Muscle of back (tissue), 11 donors: Measurements from ENCODE around the gene PRG3. TPM values are rescaled to one million over a fixed set of nuclear protein-coding genes. Genes with fewer than 3 reads are reported as not detected.
"Not testable (repeated sequence)": the region's sequence is repeated elsewhere in the genome, so short reads cannot be mapped to it uniquely, and the experiment has no call there.

Source experiments
- DNase-seq, 3 donors: peaks; one replicate each; pipeline versions ENCODE4 v3.0.0 to v3.0.0-alpha.2; 2013
- polyA plus RNA-seq, 10 donors: library from polyadenylated mRNA; unstranded; fragments of 120-200 nt; gene quantifications; one replicate each; pipeline ENCODE4 v1.2.1, GENCODE V29; 2013; ENCODE audit not compliant: insufficient read length in 10 of 10

PRG3 gene
- polyA plus RNA-seq, 10 donors = 0.33 to 1.3 (median 0.48) TPM; not detected in 6

GRCh38 chr11:57409321-57410100 lies 28.6 kb upstream of the PRG3 start:
- DNase-seq = no peak

- DNase-seq = no peak
Measured at GRCh38 chr11:57408771-57409170, 27.8 kb upstream of the PRG3 start.

DNA sequence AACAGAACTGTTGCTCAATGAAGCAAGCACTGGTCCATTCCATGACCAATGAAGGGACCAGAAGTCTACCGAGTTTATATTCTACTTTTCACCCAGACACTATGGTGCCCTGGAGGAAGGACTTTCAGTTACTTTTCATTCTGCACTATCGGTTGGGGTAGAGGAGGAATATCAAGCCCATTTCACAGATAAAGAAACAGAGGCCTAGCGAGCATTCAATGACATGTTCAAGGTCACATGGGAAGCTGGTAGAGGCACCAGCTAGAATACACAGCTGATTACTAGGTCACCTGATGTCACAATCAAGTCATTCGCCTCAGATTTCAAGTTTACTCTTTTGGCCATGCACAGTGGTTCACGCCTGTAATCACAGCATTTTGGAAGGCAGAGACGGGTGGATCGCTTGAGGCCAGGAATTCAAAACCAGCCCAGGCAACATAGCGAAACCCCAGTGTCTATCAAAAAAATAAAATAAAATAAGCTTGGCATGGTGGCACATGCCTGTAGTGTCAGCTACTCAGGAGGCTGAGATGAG lies 27.1 kb upstream of the PRG3 start:
- DNase-seq = no peak

DNA sequence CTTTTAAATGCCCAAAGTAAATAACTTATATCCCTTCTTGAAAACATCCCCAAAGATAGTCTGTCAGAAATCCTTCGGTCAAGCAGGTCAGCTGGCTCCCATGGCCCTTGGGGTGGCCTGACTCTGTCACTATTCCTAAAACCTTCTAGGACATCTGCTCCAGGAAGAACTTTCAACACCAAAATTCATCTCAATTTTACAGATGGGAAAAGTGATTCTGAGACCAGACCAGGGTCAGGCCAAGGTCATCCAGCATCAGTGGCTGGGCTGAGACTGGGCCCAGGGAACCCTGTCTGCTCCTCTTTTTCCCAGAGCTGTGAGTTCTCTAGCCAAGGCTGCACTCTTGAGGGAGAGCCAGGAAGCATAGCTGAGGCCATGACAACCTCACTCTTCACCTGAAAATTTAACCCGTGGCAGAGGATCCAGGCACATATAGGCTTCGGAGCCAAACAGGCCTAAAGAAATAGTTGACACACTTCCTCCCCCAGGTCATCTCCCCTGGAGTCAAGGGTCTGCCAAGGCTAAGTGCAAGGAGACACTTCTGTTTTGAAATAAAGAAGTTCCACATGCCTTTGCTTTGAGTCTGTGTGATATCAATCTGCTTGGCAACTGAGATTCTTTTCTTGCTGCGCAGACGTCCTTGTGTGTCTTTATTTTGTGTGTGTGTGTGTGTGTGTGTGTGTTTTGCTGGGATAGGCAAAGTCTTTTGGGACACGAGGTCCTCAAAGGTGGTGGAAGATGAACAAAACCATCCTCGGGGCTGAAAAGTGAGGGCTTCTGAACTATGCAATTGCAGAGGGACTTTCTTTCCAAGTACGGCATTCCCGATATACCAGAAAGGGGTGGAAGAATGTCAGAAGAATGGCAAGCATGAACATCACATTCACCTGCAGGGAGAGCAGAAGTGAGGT lies 26.3 kb upstream of the PRG3 start:
- peak in 1 of 3 donors; percentile 63 for DNase-seq

- peak in 1 of 3 donors; percentile 39 for DNase-seq
Measured at GRCh38 chr11:57406337-57406904, 25.5 kb upstream of the PRG3 start.

DNA sequence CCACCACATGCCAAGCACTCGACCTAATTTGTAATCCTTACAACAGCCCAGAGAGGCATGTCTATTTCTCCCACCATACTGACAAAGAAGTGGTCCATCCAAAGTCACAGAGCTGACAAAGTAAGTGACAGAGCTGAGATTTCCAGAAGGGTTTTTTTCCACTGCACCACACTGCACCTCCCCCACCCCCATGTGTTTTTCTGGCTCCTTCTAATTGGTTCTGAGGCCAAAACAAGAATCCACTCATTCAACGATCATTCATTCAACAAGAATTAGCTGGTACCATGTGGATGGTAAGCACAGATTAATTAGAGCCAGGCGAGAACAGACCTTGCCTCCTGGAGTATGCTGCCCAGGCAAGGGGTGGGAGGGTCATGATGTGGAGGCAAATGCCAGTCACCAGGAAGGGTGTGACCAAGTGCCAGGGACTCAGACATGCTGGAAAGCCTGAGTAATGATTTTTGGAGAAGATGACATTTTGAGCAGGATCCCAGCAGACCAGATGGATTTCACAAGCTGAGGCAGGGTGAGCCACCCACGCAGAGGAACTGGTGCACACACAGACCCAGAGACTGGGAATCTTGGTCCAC lies 24.4 kb upstream of the PRG3 start:
- DNase-seq = no peak

DNA sequence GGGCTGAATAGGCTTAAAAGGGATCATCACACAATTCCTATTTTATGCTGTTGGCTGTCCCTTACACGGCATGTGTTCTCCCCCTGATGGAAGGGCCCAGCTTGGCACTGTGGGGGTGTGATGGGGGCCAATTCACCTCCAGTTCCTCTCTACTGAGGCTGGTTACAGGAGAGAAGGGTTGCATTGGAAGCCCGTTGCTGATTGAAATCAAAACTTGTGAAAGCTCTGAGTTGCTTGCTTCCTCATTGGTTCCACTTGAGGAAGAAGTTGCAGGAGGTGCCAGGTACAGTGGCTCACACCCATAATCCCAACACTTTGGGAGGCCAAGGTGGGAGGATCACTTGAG lies 22.8 kb upstream of the PRG3 start:
- DNase-seq = no peak

- not testable (repeated sequence) for DNase-seq
Measured at GRCh38 chr11:57403003-57403801, 22.3 kb upstream of the PRG3 start.

GRCh38 chr11:57402188-57403002 lies 21.4 kb upstream of the PRG3 start:
- DNase-seq = no peak

DNA sequence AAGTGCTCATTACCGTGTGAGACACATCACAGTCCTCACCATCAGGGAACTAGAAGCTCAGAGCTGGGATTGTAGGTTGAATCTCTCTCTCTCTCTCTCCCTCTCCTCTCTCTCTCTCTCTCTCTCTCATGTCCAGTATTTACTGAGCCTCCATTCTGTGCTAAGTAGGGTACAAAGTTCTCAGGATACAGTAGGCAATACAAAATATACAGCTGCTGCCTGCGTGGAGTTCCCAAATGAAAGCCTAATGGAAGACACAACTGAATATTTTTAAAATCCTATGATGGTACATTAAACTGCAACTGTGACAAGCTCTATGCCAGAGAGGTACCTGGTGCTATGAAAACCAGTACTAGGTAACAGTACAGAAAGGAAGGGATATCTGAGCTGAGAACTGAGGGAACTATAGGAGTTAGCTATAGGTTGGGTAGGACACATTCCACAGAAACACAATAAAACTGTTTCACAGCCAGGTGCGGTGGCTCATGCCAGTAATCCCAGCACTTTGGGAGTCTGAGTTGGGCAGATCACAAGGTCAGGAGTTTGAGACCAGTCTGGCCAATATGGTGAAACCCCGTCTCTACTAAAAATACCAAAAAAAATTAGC lies 19.1 kb upstream of the PRG3 start:
- no peak for DNase-seq

DNA sequence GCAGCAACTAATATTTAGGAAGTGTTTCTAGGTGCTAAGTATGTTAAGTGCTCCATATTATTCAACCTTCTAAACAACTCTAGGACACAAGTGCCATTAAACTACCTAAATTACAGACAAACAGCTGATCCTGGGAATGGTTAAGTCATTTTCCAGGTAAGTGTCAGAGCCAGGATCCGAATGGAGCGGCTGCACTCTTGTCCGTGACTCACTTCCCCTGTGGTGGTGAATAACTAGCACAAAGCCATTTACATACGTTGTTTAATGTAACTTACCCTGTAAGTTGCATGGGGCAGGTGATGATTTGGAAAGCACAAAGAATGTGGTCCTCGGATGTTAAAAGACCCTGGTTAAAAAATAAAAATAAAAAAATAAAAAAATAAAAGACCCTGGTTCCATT lies 18.3 kb upstream of the PRG3 start:
- no peak for DNase-seq

DNA sequence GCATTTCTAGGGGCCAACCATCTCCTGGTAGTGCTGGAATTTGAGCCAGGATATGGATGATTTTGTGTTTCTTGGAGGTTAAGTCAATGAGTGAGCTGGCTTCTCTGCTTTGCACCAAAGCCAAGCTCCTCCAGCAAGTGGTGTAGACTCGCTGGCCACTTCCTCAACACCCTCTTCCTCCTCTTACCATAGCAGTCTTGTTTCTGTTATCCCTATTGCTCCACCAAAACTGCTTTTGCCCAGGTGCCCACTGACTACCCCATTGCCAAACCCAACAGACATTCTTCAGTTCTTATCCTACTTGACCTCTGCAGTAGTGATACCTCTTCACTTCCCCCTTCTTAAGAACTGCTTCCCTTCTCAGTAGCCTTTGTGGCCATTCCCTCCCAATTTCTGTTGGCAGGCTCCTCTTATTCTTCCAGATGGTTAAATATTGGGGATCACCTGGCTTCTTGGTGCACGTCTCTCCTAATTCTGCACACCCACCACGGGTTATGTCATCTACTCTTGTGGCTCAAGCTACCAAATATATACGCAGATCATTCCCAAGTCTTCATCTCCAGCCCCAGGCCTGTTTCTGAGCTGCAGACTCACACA lies 16.5 kb upstream of the PRG3 start:
- DNase-seq = no peak

- no peak for DNase-seq
Measured at GRCh38 chr11:57396744-57397143, 15.8 kb upstream of the PRG3 start.

DNA sequence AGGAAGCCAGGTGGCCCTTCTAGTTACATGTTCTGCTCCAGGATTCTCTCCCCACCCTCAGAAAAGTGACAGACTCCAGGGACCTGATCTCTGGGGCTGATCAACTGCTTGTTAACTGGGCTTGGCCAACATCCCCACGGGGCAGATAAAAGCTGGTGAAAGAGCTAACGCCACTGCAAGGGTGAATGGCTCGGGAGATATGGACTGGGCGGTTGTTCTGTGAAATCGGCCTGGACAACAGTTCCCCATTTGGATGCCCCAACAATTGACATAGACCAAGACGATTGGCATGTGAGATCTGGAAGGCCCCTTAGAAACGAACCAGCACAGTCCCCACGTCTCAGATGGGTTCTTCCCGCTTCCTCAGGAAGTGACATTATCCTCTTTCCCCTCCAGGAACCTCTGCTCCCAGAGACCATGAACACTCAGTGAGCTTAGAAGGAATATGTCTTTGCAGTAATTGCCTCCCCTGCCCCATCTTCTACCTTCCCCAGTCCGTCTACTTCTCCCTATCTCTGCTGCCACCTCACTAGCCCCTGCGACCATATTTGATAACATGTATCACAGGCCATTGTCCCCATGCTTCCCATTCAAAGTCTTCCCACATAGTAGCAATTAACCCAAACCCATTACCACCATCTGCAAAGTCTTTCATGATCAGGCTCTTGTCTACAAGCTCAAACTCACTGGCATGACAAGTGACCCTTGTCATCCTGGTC lies 15.1 kb upstream of the PRG3 start:
- DNase-seq = no peak

DNA sequence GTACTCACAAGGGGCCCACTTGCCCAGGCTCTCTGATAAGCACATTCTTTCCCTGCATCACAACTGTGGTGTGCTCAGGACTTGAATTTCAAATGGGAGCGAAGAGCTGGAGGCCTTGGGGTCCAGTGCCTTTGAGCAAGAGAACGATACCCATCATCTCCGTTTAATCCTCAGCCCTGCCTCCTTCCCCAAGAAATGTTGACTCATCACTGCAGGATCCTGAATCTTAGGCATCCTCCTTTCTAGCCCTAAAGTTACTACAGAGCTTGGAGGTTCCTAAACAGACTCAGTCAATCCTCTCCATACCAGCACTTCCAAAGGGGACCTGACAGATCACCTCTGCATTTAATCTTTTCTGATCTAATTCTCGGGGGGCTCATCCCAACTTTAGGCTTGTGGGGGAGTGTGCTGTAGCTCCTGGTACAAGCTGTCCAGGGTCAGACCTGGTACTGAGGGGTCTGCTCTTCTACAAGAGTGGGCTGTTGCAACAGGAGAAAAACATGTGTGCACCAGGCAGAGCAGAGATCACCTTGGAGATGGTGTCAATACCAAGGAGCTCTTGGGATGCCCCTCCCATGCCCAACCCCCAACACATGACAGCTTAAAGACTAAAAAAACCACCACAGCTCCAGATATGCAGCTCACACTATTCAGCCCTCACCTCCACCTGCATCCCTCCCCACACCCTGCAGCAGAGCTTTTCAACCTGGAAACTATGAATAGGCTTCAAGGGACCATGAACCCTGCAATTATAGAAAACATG lies 13.4 kb upstream of the PRG3 start:
- no peak for DNase-seq

- DNase-seq = no peak
Measured at GRCh38 chr11:57392763-57393105, 11.8 kb upstream of the PRG3 start.

DNA sequence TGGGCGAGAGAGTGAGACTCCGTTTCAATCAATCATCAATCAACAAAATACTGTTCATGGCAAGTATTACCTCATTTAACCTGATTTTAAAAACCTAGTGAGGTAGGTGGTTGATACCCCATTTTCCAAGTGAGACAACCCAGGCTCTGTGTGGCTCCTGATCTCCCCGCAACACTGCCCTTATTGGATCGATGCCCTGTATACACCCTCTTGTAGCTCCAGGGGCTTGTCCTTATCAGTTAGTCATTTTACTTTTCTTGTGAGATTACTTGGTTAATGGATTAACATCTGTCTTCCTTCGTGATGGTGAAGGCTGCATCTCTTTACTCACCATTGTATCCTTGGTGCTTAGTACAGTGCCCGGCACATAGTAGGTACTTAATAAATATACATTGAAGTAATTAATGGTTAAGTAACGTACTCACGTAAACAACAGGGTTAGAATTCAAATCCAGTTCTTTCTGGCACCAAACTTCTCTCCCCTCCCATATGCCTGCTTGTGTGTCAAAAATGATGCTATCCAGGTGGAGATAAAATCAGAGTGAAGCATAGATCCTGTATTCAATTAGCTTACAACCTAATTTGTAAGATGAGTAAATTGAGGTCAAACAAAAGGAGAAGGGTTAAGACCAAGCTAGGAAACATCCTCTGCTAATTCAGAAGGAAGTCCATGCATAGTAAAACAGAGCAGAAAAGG lies 11.3 kb upstream of the PRG3 start:
- no peak for DNase-seq
